ENCODE measurements around the gene DLK2.
"Not testable (repeated sequence)": the region's sequence is repeated elsewhere in the genome, so short reads cannot be mapped to it uniquely, and the experiment has no call there.

DLK2 gene

DNA sequence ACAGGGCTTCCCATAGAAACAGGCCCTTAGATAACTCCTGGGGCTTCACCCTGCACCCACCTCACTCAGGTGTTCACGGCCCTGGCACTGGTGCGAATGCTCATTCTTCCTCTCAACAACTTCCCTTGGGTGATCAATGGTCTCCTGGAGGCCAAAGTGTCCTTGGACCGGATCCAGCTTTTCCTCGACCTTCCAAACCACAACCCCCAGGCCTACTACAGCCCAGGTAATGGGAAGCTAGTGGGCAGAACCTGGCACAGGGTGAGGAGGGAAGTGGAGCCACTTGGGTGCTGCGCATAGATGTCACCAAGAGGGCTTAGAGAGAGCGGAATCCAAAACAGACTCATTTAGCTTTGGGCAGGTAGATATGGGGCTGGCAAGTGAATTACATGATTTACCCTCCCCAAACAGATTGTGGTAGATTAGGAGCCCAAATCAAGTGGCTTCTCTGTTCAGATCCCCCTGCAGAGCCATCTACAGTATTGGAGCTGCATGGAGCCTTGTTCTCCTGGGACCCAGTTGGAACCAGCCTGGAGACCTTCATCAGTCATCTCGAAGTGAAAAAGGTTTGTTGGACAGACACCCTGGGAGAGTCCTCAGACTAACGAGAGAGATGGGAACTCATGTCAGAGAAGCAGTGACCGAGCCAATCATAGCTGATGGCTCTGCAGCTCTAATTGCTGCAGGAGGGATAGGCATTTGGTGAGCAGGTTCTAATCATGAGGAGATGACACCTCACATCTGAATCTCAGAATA is 19.5 kb downstream of the DLK2 start:
- Histone ChIP-seq H3K27ac (ENCODE audit: low read length) (peak overlapping the region; percentile 10), H3K4me1 (ENCODE audit: control insufficient read depth in 1 of 2, insufficient read depth in 2 of 2, low read length in 2 of 2) (peaks cover 9 to 18% of the 10 kb centered on the region in 2 donors), H3K27me3 (ENCODE audit: low read depth, low read length) (no peaks in the 10 kb centered on the region), H3K4me3 (ENCODE audit: low read depth in 1 of 2, low read length in 2 of 2) (no peak overlapping the region), H3K9me3 (ENCODE audit: control insufficient read depth in 1 of 2, low read length in 2 of 2) (no peaks in the 10 kb centered on the region), H3K36me3 (ENCODE audit: control insufficient read depth in 1 of 2, insufficient read depth in 2 of 2, low read length in 2 of 2) (peaks cover 7 to 50% of the 10 kb centered on the region in 2 donors)

GRCh38 chr6:43434943-43435342 is 20.4 kb downstream of the DLK2 start:
- Histone ChIP-seq H3K27ac (ENCODE audit: low read length) (no peak overlapping the region), H3K4me3 (ENCODE audit: low read depth in 1 of 2, low read length in 2 of 2) (no peak overlapping the region), H3K36me3 (ENCODE audit: control insufficient read depth in 1 of 2, insufficient read depth in 2 of 2, low read length in 2 of 2) (peaks cover 7 to 41% of the 10 kb centered on the region in 2 donors), H3K27me3 (ENCODE audit: low read depth, low read length) (no peaks in the 10 kb centered on the region), H3K9me3 (ENCODE audit: control insufficient read depth in 1 of 2, low read length in 2 of 2) (no peaks in the 10 kb centered on the region), H3K4me1 (ENCODE audit: control insufficient read depth in 1 of 2, insufficient read depth in 2 of 2, low read length in 2 of 2) (peaks cover 9 to 22% of the 10 kb centered on the region in 2 donors)

- H3K27ac ChIP-seq (ENCODE audit: low read length) = no peak overlapping the region
- H3K4me1 ChIP-seq (ENCODE audit: control insufficient read depth in 1 of 2, insufficient read depth in 2 of 2, low read length in 2 of 2) = peaks cover 9 to 25% of the 10 kb centered on the region in 2 donors
- no peak overlapping the region for H3K4me3 ChIP-seq (ENCODE audit: low read depth in 1 of 2, low read length in 2 of 2)
- H3K27me3 ChIP-seq (ENCODE audit: low read depth, low read length) = no peaks in the 10 kb centered on the region
- H3K9me3 ChIP-seq (ENCODE audit: control insufficient read depth in 1 of 2, low read length in 2 of 2) = no peaks in the 10 kb centered on the region
- peaks cover 7 to 41% of the 10 kb centered on the region in 2 donors for H3K36me3 ChIP-seq (ENCODE audit: control insufficient read depth in 1 of 2, insufficient read depth in 2 of 2, low read length in 2 of 2)
Observed at GRCh38 chr6:43434001-43434840, 21.1 kb downstream of the DLK2 start.

DNA sequence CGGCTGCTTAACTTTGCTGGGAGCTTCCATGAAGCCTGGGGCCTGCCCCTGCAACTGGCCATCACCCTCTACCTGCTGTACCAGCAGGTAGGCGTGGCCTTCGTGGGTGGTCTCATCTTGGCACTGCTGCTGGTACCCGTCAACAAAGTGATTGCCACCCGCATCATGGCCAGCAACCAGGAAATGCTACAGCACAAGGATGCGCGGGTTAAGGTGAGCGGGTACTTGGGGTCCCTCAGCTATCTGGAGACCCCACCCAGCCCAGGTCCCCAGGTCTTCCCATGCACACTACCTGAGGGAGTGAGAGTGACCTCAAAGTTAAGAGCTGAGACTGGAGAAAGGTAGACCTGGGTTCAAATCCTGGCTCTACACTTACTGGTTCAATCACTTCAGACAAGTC is 22.2 kb downstream of the DLK2 start:
- no peak overlapping the region for H3K4me3 ChIP-seq (ENCODE audit: low read depth in 1 of 2, low read length in 2 of 2)
- H3K27me3 ChIP-seq (ENCODE audit: low read depth, low read length) = no peaks in the 10 kb centered on the region
- no peaks in the 10 kb centered on the region for H3K9me3 ChIP-seq (ENCODE audit: control insufficient read depth in 1 of 2, low read length in 2 of 2)
- no peak overlapping the region for H3K27ac ChIP-seq (ENCODE audit: low read length)
- peaks cover 17 to 36% of the 10 kb centered on the region in 2 donors for H3K4me1 ChIP-seq (ENCODE audit: control insufficient read depth in 1 of 2, insufficient read depth in 2 of 2, low read length in 2 of 2)
- peaks cover 7 to 32% of the 10 kb centered on the region in 2 donors for H3K36me3 ChIP-seq (ENCODE audit: control insufficient read depth in 1 of 2, insufficient read depth in 2 of 2, low read length in 2 of 2)

GRCh38 chr6:43432009-43432945 is 23.1 kb downstream of the DLK2 start:
- Histone ChIP-seq H3K9me3 (ENCODE audit: control insufficient read depth in 1 of 2, low read length in 2 of 2) (no peaks in the 10 kb centered on the region), H3K36me3 (ENCODE audit: control insufficient read depth in 1 of 2, insufficient read depth in 2 of 2, low read length in 2 of 2) (peaks cover 7 to 29% of the 10 kb centered on the region in 2 donors), H3K4me1 (ENCODE audit: control insufficient read depth in 1 of 2, insufficient read depth in 2 of 2, low read length in 2 of 2) (peaks cover 17 to 37% of the 10 kb centered on the region in 2 donors), H3K4me3 (ENCODE audit: low read depth in 1 of 2, low read length in 2 of 2) (no peak overlapping the region), H3K27ac (ENCODE audit: low read length) (no peak overlapping the region), H3K27me3 (ENCODE audit: low read depth, low read length) (no peaks in the 10 kb centered on the region)

DNA sequence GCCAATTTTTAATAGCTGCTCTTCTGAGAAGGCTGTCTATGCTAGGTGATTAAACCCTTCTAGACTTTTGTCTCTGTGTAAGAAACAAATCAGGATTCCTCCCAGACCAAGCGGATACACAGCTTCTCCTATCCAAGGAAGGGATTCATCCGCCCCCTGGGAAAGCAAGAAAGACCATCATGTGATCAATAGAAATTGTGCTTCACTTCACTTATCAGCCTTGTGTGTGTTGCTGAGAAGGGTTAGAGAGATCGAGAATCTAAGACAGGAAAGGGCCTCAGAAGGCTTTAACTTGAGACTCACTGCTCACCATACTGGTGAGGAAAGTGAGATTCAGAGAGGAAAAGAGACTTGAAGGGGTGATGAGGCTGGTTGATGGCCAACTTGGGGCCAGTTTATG is 26.5 kb downstream of the DLK2 start:
- no peak overlapping the region for H3K27ac ChIP-seq (ENCODE audit: low read length)
- peak overlapping the region; percentile 93 to 94 for H3K4me3 ChIP-seq (ENCODE audit: low read depth in 1 of 2, low read length in 2 of 2)
- peaks cover 7 to 17% of the 10 kb centered on the region in 2 donors for H3K36me3 ChIP-seq (ENCODE audit: control insufficient read depth in 1 of 2, insufficient read depth in 2 of 2, low read length in 2 of 2)
- peaks cover 8 to 24% of the 10 kb centered on the region in 2 donors for H3K4me1 ChIP-seq (ENCODE audit: control insufficient read depth in 1 of 2, insufficient read depth in 2 of 2, low read length in 2 of 2)
- H3K27me3 ChIP-seq (ENCODE audit: low read depth, low read length) = no peaks in the 10 kb centered on the region
- H3K9me3 ChIP-seq (ENCODE audit: control insufficient read depth in 1 of 2, low read length in 2 of 2) = no peaks in the 10 kb centered on the region

DNA sequence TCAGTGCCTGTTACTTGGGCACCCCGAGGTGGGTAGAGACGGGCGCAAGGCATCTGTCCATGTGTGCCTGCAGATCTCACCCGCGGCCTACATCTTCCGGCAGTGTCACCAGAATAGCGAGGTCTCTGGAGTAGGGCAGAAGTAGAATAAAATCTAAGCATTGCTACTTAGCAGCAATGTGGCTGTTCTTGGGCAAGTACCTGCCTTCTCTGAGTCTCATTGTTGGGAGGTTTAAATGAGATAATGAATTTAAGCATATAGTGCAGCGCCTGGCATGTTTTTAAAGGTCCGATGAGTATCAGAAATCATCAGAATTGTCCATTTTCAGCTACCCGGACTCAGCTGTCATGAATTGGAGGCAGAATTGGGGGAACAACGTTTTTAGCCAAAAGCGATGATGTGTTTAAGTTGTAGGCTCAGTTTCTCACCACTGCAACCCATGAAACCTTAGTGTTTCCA is 27.2 kb downstream of the DLK2 start:
- H3K36me3 ChIP-seq (ENCODE audit: control insufficient read depth in 1 of 2, insufficient read depth in 2 of 2, low read length in 2 of 2) = peaks cover 0 to 12% of the 10 kb centered on the region in 2 donors
- no peaks in the 10 kb centered on the region for H3K9me3 ChIP-seq (ENCODE audit: control insufficient read depth in 1 of 2, low read length in 2 of 2)
- H3K27me3 ChIP-seq (ENCODE audit: low read depth, low read length) = no peaks in the 10 kb centered on the region
- peaks cover 8 to 24% of the 10 kb centered on the region in 2 donors for H3K4me1 ChIP-seq (ENCODE audit: control insufficient read depth in 1 of 2, insufficient read depth in 2 of 2, low read length in 2 of 2)
- peak overlapping the region; percentile 89 for H3K27ac ChIP-seq (ENCODE audit: low read length)
- H3K4me3 ChIP-seq (ENCODE audit: low read depth in 1 of 2, low read length in 2 of 2) = peak overlapping the region; percentile 93 to 94

GRCh38 chr6:43427406-43428111 is 27.8 kb downstream of the DLK2 start, which contains the start of gene ABCC10:
Gene ABCC10, plus strand, starts transcription at chr6:43427541. Its CDS starts 438 bp downstream, at chr6:43427979.
- peaks cover 8 to 24% of the 10 kb centered on the region in 2 donors for H3K4me1 ChIP-seq (ENCODE audit: control insufficient read depth in 1 of 2, insufficient read depth in 2 of 2, low read length in 2 of 2)
- H3K4me3 ChIP-seq (ENCODE audit: low read depth in 1 of 2, low read length in 2 of 2) = peak within 1 kb of the TSS; percentile 93 to 94
- no peaks in the 10 kb centered on the region for H3K27me3 ChIP-seq (ENCODE audit: low read depth, low read length)
- no peaks in the 10 kb centered on the region for H3K9me3 ChIP-seq (ENCODE audit: control insufficient read depth in 1 of 2, low read length in 2 of 2)
- peaks cover 0 to 6% of the 10 kb centered on the region in 2 donors for H3K36me3 ChIP-seq (ENCODE audit: control insufficient read depth in 1 of 2, insufficient read depth in 2 of 2, low read length in 2 of 2)
- peak within 1 kb of the TSS; percentile 89 for H3K27ac ChIP-seq (ENCODE audit: low read length)

GRCh38 chr6:43426928-43427405 is 28.4 kb downstream of the DLK2 start:
- Histone ChIP-seq H3K4me3 (ENCODE audit: low read depth in 1 of 2, low read length in 2 of 2) (peak overlapping the region; percentile 93 to 94), H3K27me3 (ENCODE audit: low read depth, low read length) (no peaks in the 10 kb centered on the region), H3K27ac (ENCODE audit: low read length) (peak overlapping the region; percentile 89), H3K36me3 (ENCODE audit: control insufficient read depth in 1 of 2, insufficient read depth in 2 of 2, low read length in 2 of 2) (peaks cover 0 to under 1% of the 10 kb centered on the region in 2 donors), H3K9me3 (ENCODE audit: control insufficient read depth in 1 of 2, low read length in 2 of 2) (no peaks in the 10 kb centered on the region), H3K4me1 (ENCODE audit: control insufficient read depth in 1 of 2, insufficient read depth in 2 of 2, low read length in 2 of 2) (peaks cover 8 to 24% of the 10 kb centered on the region in 2 donors)

GRCh38 chr6:43425083-43425482 is 30.3 kb downstream of the DLK2 start:
- H3K4me3 ChIP-seq (ENCODE audit: low read depth in 1 of 2, low read length in 2 of 2); H3K27me3 ChIP-seq (ENCODE audit: low read depth, low read length); H3K9me3 ChIP-seq (ENCODE audit: control insufficient read depth in 1 of 2, low read length in 2 of 2); H3K27ac ChIP-seq (ENCODE audit: low read length); H3K36me3 ChIP-seq (ENCODE audit: control insufficient read depth in 1 of 2, insufficient read depth in 2 of 2, low read length in 2 of 2): not testable (repeated sequence)
- peaks cover 8 to 22% of the 10 kb centered on the region in 2 donors for H3K4me1 ChIP-seq (ENCODE audit: control insufficient read depth in 1 of 2, insufficient read depth in 2 of 2, low read length in 2 of 2)
